SH-SY5Y (cell line): ENCODE data around the gene C1orf232.

Source experiments
- GATA2 ChIP-seq: IDR thresholded peaks from 2 replicates; pipeline ENCODE4 v1.6.1; 2011; ENCODE audit warnings: mild to moderate bottlenecking, low read depth, low read length
- GATA3 ChIP-seq: IDR thresholded peaks from 2 replicates; pipeline ENCODE4 v1.6.1; 2011; ENCODE audit warnings: low read depth, mild to moderate bottlenecking, low read length, moderate library complexity

DNA sequence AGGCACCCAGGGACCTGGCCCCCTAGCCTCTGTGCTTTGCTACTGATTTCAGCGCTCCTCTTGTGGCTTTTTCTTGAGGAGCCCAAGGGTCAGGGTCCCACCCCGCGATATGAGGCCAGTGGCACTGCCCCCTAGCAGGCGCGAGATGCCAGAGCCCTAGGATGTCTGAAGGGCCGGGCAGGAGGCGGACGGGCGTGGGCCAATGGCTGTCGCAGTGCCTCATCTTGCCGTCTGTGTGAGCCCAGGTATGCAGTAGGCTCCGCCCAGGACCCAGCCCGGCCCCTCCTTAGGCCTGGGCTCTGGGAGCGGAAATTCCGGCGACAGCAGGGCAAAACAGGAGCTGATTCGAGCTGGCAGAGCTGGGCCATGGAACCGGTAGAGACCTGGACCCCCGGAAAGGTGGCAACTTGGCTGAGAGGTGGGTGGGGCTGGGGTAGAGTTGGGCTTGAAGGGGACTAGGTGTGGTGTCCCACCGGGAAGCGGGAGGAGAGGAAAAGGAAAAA is 8.5 kb upstream of the C1orf232 start, which contains the start of gene CNKSR1:
- TF ChIP-seq GATA2 (no peak), GATA3 (no peak)
